ENCODE measurements around the gene BBOX1. TPM values are rescaled to one million over a fixed set of nuclear protein-coding genes. Genes with fewer than 3 reads are reported as not detected.

BBOX1 gene
- total RNA-seq, 2 experiments from 2014 or later = not detected

DNA sequence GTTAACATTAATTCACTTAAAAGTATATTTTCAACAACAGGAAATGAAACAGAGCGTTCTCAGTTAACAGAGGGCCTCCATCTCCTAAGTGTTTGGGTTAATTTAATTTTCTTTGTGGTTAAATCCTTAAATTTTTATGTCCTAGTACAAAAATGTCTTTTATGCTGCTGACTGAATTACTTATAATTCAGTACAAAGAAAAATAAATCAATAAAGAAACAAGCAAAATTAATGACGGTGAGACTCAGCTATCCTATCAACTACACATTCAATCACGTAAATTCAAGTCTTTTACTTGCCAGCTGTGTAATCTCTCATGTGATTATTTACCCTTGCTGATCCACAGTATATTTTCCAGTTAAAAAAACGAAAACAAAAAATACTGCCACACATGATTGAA lies 81.4 kb downstream of the BBOX1 start:
- H3K4me1 ChIP-seq (ENCODE audit: insufficient read depth, low read length) = no peaks in the 10 kb centered on the region
- H3K4me3 ChIP-seq (ENCODE audit: low read length) = no peak overlapping the region
- peaks cover 0 to 7% of the 10 kb centered on the region in 2 experiments for H3K9me3 ChIP-seq (ENCODE audit: control insufficient read depth in 1 of 2, insufficient read depth in 1 of 2, low read length in 2 of 2)
- H3K27ac Mint-ChIP-seq = no peak overlapping the region
- no peaks in the 10 kb centered on the region for H3K9me3 Mint-ChIP-seq
- intact Hi-C loops (cut with DNase I, micrococcal nuclease) = no loop called here
- DNase-seq = no peak
- H3K4me3 Mint-ChIP-seq = no peak overlapping the region
- CTCF ChIA-PET = no interaction called here
- H3K27ac ChIP-seq (ENCODE audit: low read depth in 1 of 2, low read length in 2 of 2) = no peak overlapping the region
- no peaks in the 10 kb centered on the region for H3K36me3 Mint-ChIP-seq (ENCODE audit: low read depth)
- no peaks in the 10 kb centered on the region for H3K36me3 ChIP-seq (ENCODE audit: insufficient read depth, low read length)
- H3K27me3 ChIP-seq (ENCODE audit: control insufficient read depth in 1 of 2, insufficient read depth in 2 of 2, low read length in 2 of 2) = no peaks in the 10 kb centered on the region
- no peak for TF ChIP-seq CTCF (IDR thresholded peaks at IDR 0.05)
- H3K4me1 Mint-ChIP-seq (ENCODE audit: low read depth) = no peaks in the 10 kb centered on the region
- H3K27me3 Mint-ChIP-seq = no peaks in the 10 kb centered on the region
- ATAC-seq (ENCODE audit: poor library complexity) = no peak
- POLR2A ChIA-PET = no interaction called here

DNA sequence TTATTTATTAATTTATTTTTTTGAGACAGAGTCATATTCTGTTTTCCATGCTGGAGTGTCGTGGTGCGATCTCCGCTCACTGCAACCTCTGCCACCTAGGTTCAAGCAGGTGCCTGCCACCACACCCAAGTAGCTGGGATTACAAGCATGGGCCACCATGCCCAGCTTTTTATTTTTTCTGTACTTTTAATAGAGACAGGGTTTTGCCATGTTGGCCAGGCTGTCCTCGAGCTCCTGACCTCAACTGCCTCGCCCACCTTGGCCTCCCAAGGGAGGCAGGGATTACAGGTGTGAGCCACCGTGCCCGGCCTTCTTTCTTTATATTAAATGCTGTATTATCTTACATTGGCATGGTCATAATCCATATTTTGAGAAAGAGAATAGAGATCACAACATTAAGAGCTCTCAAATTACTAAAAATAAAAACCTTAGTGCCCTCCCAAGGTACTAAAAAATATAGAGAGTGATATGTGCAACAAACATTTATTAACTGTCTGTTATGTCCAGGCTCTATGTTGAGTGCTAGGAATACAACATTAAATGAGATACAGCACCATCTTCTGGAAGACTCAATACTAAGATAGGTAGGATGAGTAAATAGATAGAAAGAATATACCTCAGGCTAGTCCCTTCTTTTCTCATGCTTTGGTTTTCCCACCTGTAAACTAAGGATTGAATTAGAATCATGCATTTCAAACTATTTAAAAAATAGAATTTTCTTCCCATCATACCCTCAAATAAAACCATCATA lies 84.1 kb downstream of the BBOX1 start:
- no peak overlapping the region for H3K4me3 Mint-ChIP-seq
- H3K36me3 Mint-ChIP-seq (ENCODE audit: low read depth) = no peaks in the 10 kb centered on the region
- H3K36me3 ChIP-seq (ENCODE audit: insufficient read depth, low read length) = no peaks in the 10 kb centered on the region
- H3K27ac Mint-ChIP-seq = no peak overlapping the region
- no peaks in the 10 kb centered on the region for H3K4me1 ChIP-seq (ENCODE audit: insufficient read depth, low read length)
- POLR2A ChIA-PET = no interaction called here
- intact Hi-C loops (cut with DNase I, micrococcal nuclease) = no loop called here
- ATAC-seq (ENCODE audit: poor library complexity) (no peak), DNase-seq (no peak)
- H3K4me3 ChIP-seq (ENCODE audit: low read length) = no peak overlapping the region
- no peak for TF ChIP-seq CTCF (IDR thresholded peaks at IDR 0.05)
- H3K27ac ChIP-seq (ENCODE audit: low read depth in 1 of 2, low read length in 2 of 2) = no peak overlapping the region
- no peaks in the 10 kb centered on the region for H3K4me1 Mint-ChIP-seq (ENCODE audit: low read depth)
- H3K27me3 Mint-ChIP-seq = no peaks in the 10 kb centered on the region
- peaks cover 0 to 7% of the 10 kb centered on the region in 2 experiments for H3K9me3 ChIP-seq (ENCODE audit: control insufficient read depth in 1 of 2, insufficient read depth in 1 of 2, low read length in 2 of 2)
- CTCF ChIA-PET = no interaction called here
- peaks cover 3% of the 10 kb centered on the region for H3K9me3 Mint-ChIP-seq
- H3K27me3 ChIP-seq (ENCODE audit: control insufficient read depth in 1 of 2, insufficient read depth in 2 of 2, low read length in 2 of 2) = no peaks in the 10 kb centered on the region

GRCh38 chr11:27129686-27130085 lies 89.1 kb downstream of the BBOX1 start:
- no peak for TF ChIP-seq CTCF (IDR thresholded peaks at IDR 0.05)
- Histone ChIP-seq H3K4me3 (ENCODE audit: low read length) (no peak overlapping the region), H3K27ac (ENCODE audit: low read depth in 1 of 2, low read length in 2 of 2) (no peak overlapping the region), H3K4me1 (ENCODE audit: insufficient read depth, low read length) (no peaks in the 10 kb centered on the region), H3K9me3 (ENCODE audit: control insufficient read depth in 1 of 2, insufficient read depth in 1 of 2, low read length in 2 of 2) (peaks cover 0 to 5% of the 10 kb centered on the region in 2 experiments), H3K36me3 (ENCODE audit: insufficient read depth, low read length) (no peaks in the 10 kb centered on the region), H3K27me3 (ENCODE audit: control insufficient read depth in 1 of 2, insufficient read depth in 2 of 2, low read length in 2 of 2) (no peaks in the 10 kb centered on the region)
- Mint-ChIP-seq H3K4me1 (ENCODE audit: low read depth) (no peaks in the 10 kb centered on the region), H3K36me3 (ENCODE audit: low read depth) (no peaks in the 10 kb centered on the region), H3K4me3 (no peak overlapping the region), H3K27me3 (peaks cover 4% of the 10 kb centered on the region), H3K27ac (no peak overlapping the region), H3K9me3 (peaks cover 8% of the 10 kb centered on the region)
- ATAC-seq (ENCODE audit: poor library complexity) (no peak), DNase-seq (no peak)
- CTCF ChIA-PET = interaction anchor here (1.2 kb wide), 1 partner anchor 10 kb away, joined by 3 read pairs; no protein-coding TSS in a partner anchor
- POLR2A ChIA-PET = no interaction called here
- intact Hi-C loops (cut with DNase I, micrococcal nuclease) = no loop called here
